AG04449 (cell line): ENCODE data around the gene HEMGN.

Experiments used
- CTCF ChIA-PET: fragments of 350-600 bp; formaldehyde crosslinking; extraction: SDS; loops from one replicate; lab custom pipeline; 2021; ENCODE audit warnings: antibody characterized with exemption; lab: Yijun Ruan, JAX
- POLR2A ChIA-PET: fragments of 400-600, 350-600 bp; formaldehyde crosslinking; extraction: SDS; loops from one replicate; lab custom pipeline; 2020; ENCODE audit warnings: antibody characterized with exemption, inconsistent platforms; lab: Yijun Ruan, JAX
- DNase-seq: peaks from one replicate; pipeline ENCODE4 v3.0.0-alpha.2; 2010; ENCODE audit warnings: low read depth, low spot score
- H3K4me3 ChIP-seq: 2 replicates; pipeline ENCODE4 v1.5.1; 2011; ENCODE audit warnings: low read depth, mild to moderate bottlenecking, control low read depth, low read length
- CTCF ChIP-seq: IDR thresholded peaks from one replicate; pipeline ENCODE4 v1.5.1; 2011; ENCODE audit warnings: mild to moderate bottlenecking, moderate library complexity, low read length, control low read depth, inconsistent platforms; ENCODE audit not compliant: insufficient read depth; ENCODE audit errors: missing control alignments

The HEMGN gene

GRCh38 chr9:97934321-97935115, 3.5 kb downstream of the HEMGN start:
- no peak for DNase-seq

GRCh38 chr9:97933297-97933998, 4.5 kb downstream of the HEMGN start:
- POLR2A ChIA-PET, result no interaction called here

More at GRCh38 chr9:97934321-97935115, 3.5 kb downstream of the HEMGN start:
- ChIA-PET POLR2A (no interaction called here), CTCF (interaction anchor here (1.1 to 4.0 kb wide), 2 partner anchors 9 to 11 kb away, joined by 4 to 38 read pairs; partner anchors contain the start of gene TRMO)
- H3K4me3 ChIP-seq, result no peak overlapping the region
- TF ChIP-seq CTCF, result no peak

GRCh38 chr9:97930972-97931371, 7.0 kb downstream of the HEMGN start:
- TF ChIP-seq CTCF, result no peak
- no peak overlapping the region for H3K4me3 ChIP-seq
- ChIA-PET CTCF (interaction anchor here (1.1 kb wide), 1 partner anchor 8 kb away, joined by 4 read pairs; the partner anchor contains the start of gene TRMO), POLR2A (no interaction called here)
- DNase-seq, result no peak

More at GRCh38 chr9:97933297-97933998, 4.5 kb downstream of the HEMGN start:
- no peak overlapping the region for H3K4me3 ChIP-seq
- CTCF ChIA-PET, result interaction anchor here (4.0 kb wide), 1 partner anchor 10 kb away, joined by 38 read pairs; the partner anchor contains the start of gene TRMO
- no peak for TF ChIP-seq CTCF
- no peak for DNase-seq

GRCh38 chr9:97928986-97929604, 8.9 kb downstream of the HEMGN start:
- ChIA-PET CTCF (interaction anchor here (1.0 kb wide), 1 partner anchor 78 kb away, joined by 3 read pairs; no protein-coding TSS in a partner anchor), POLR2A (no interaction called here)
- no peak for TF ChIP-seq CTCF

GRCh38 chr9:97925497-97926334, 12.3 kb downstream of the HEMGN start:
- no peak overlapping the region for H3K4me3 ChIP-seq
- ChIA-PET CTCF (interaction anchor here (0.7 to 1.7 kb wide), 14 partner anchors 9 to 850 kb away, joined by 3 to 6 read pairs (median 4); partner anchors contain the start of genes ANP32B and TRIM14), POLR2A (no interaction called here)

More at GRCh38 chr9:97928986-97929604, 8.9 kb downstream of the HEMGN start:
- DNase-seq, result no peak
- no peak overlapping the region for H3K4me3 ChIP-seq

More at GRCh38 chr9:97925497-97926334, 12.3 kb downstream of the HEMGN start:
- no peak for DNase-seq
- TF ChIP-seq CTCF, result no peak
